Measurements from ENCODE around the gene KLF15. TPM values are rescaled to one million over a fixed set of nuclear protein-coding genes. Genes with fewer than 3 reads are reported as not detected.

KLF15 gene
- total RNA-seq, 4 donors from 2014 or later, result 20.6 to 49.2 (median 27.5) TPM

- Histone ChIP-seq H3K4me1 (peaks cover 0 to 3% of the 10 kb centered on the region in 2 donors), H3K9me3 (no peaks in the 10 kb centered on the region), H3K27ac (no peak overlapping the region), H3K4me3 (replicated peaks in 1 of 3) (no peak overlapping the region), H3K36me3 (no peaks in the 10 kb centered on the region), H3K27me3 (no peaks in the 10 kb centered on the region)
- DNase-seq, result no peak
- 82 to 89% methylated on average over 8 of the region's 8 CpGs for WGBS, 2 donors
- intact Hi-C loops (cut with DNase I), result no loop called here
- TF ChIP-seq POLR2A (IDR thresholded peaks at IDR 0.05) (no peak), CTCF (IDR thresholded peaks at IDR 0.05) (no peak)
Measured at GRCh38 chr3:126306888-126307482, 50.2 kb downstream of the KLF15 start.

GRCh38 chr3:126306397-126306796, 50.8 kb downstream of the KLF15 start:
- peaks cover 0 to 3% of the 10 kb centered on the region in 2 donors for H3K4me1 ChIP-seq
- WGBS, 2 donors, result 80 to 94% methylated on average over 7 of the region's 7 CpGs
- H3K27ac ChIP-seq, result no peak overlapping the region
- no peaks in the 10 kb centered on the region for H3K27me3 ChIP-seq
- H3K4me3 ChIP-seq (replicated peaks in 1 of 3), result no peak overlapping the region
- intact Hi-C loops (cut with DNase I), result no loop called here
- H3K9me3 ChIP-seq, result no peaks in the 10 kb centered on the region
- H3K36me3 ChIP-seq, result no peaks in the 10 kb centered on the region
- TF ChIP-seq CTCF (IDR thresholded peaks at IDR 0.05) (no peak), POLR2A (IDR thresholded peaks at IDR 0.05) (no peak)
- DNase-seq, result no peak

- no peak for DNase-seq
- peaks cover 0 to 6% of the 10 kb centered on the region in 2 donors for H3K4me1 ChIP-seq
- H3K27ac ChIP-seq, result no peak overlapping the region
- no peaks in the 10 kb centered on the region for H3K9me3 ChIP-seq
- no peak for TF ChIP-seq POLR2A (IDR thresholded peaks at IDR 0.05)
- no peak for TF ChIP-seq CTCF (IDR thresholded peaks at IDR 0.05)
- no peak overlapping the region for H3K4me3 ChIP-seq (replicated peaks in 1 of 3)
- H3K27me3 ChIP-seq, result no peaks in the 10 kb centered on the region
- intact Hi-C loops (cut with DNase I), result no loop called here
- no peaks in the 10 kb centered on the region for H3K36me3 ChIP-seq
Measured at GRCh38 chr3:126305427-126305826, 51.8 kb downstream of the KLF15 start.

- intact Hi-C loops (cut with DNase I), result no loop called here
- no peaks in the 10 kb centered on the region for H3K27me3 ChIP-seq
- no peak overlapping the region for H3K4me3 ChIP-seq (replicated peaks in 1 of 3)
- H3K36me3 ChIP-seq, result no peaks in the 10 kb centered on the region
- 67 to 96% methylated on average over 3 of the region's 3 CpGs for WGBS, 2 donors
- no peaks in the 10 kb centered on the region for H3K9me3 ChIP-seq
- H3K4me1 ChIP-seq, result peaks cover 0 to 6% of the 10 kb centered on the region in 2 donors
- TF ChIP-seq POLR2A (IDR thresholded peaks at IDR 0.05) (no peak), CTCF (IDR thresholded peaks at IDR 0.05) (no peak)
- H3K27ac ChIP-seq, result no peak overlapping the region
- DNase-seq, result no peak
Measured at GRCh38 chr3:126304704-126305103, 52.5 kb downstream of the KLF15 start.

- H3K9me3 ChIP-seq, result no peaks in the 10 kb centered on the region
- DNase-seq, result no peak
- TF ChIP-seq POLR2A (IDR thresholded peaks at IDR 0.05) (no peak), CTCF (IDR thresholded peaks at IDR 0.05) (no peak)
- H3K4me3 ChIP-seq (replicated peaks in 1 of 3), result no peak overlapping the region
- 93 to 96% methylated on average over 3 of the region's 3 CpGs for WGBS, 2 donors
- H3K27me3 ChIP-seq, result no peaks in the 10 kb centered on the region
- H3K4me1 ChIP-seq, result peaks cover 0 to 6% of the 10 kb centered on the region in 2 donors
- intact Hi-C loops (cut with DNase I), result no loop called here
- H3K36me3 ChIP-seq, result no peaks in the 10 kb centered on the region
- no peak overlapping the region for H3K27ac ChIP-seq
Measured at GRCh38 chr3:126304291-126304690, 52.9 kb downstream of the KLF15 start.

Measured in thyroid gland (tissue), 4 donors.